ENCODE data around the gene RTL1. TPM values are rescaled to one million over a fixed set of nuclear protein-coding genes. Genes with fewer than 3 reads are reported as not detected.
A peak's percentile ranks its signal among the peaks of the same experiment; 100 is the strongest.

Gene RTL1
- total RNA-seq, 1 experiment from 2014 or later = not detected

- Histone ChIP-seq H4K5ac (ENCODE audit: insufficient read length, low read depth, low read length) (no peak overlapping the region), H3K23ac (ENCODE audit: insufficient read length, low read depth, low read length) (no peak overlapping the region), H4K91ac (ENCODE audit: insufficient read length, low read depth, low read length) (no peak overlapping the region), H2BK20ac (ENCODE audit: low read depth, low read length, poor library complexity, severe bottlenecking) (no peak overlapping the region), H3K4me1 (ENCODE audit: insufficient read depth, low read length) (peaks cover 2% of the 10 kb centered on the region; the same call in 1 of the 2 replicates), H3K18ac (ENCODE audit: insufficient read length, low read depth, low read length) (no peak overlapping the region), H3K79me2 (ENCODE audit: insufficient read depth, low read length) (no peaks in the 10 kb centered on the region), H3K56ac (ENCODE audit: insufficient read length, low read depth, low read length) (no peak overlapping the region), H2AK5ac (ENCODE audit: insufficient read length, low read length) (no peak overlapping the region), H2BK5ac (ENCODE audit: insufficient read length, low read length) (no peak overlapping the region), H3K27me3 (ENCODE audit: insufficient read depth, low read length) (no peaks in the 10 kb centered on the region; the same call in 1 of the 2 replicates), H3K9ac (ENCODE audit: extremely low read depth, insufficient read length, low read length) (no peak overlapping the region), H4K8ac (replicated peaks; ENCODE audit: insufficient read length, low read depth, low read length) (no peak overlapping the region), H3K4me2 (ENCODE audit: insufficient read depth, insufficient read length, low read length) (no peak overlapping the region), H3K23me2 (ENCODE audit: insufficient read length, low read depth, low read length, poor library complexity, severe bottlenecking) (peaks cover 7% of the 10 kb centered on the region), H3K27ac (ENCODE audit: insufficient read length, low read depth, low read length) (no peak overlapping the region), H3K79me1 (ENCODE audit: insufficient read depth, low read depth, low read length, poor library complexity, severe bottlenecking) (no peaks in the 10 kb centered on the region), H4K20me1 (ENCODE audit: control insufficient read depth, insufficient read depth, insufficient read length) (no peaks in the 10 kb centered on the region), H3K9me3 (ENCODE audit: control insufficient read depth, low read depth, low read length) (no peaks in the 10 kb centered on the region), H2BK15ac (ENCODE audit: low read depth, low read length) (no peak overlapping the region), H3K14ac (ENCODE audit: insufficient read depth, low read length) (no peak overlapping the region; the same call in 1 of the 2 replicates), H2BK120ac (ENCODE audit: low read depth, low read length, poor library complexity, severe bottlenecking) (no peak overlapping the region), H3T11ph (ENCODE audit: low read length) (no peak overlapping the region), H2BK12ac (ENCODE audit: insufficient read length, low read depth, low read length) (no peak overlapping the region), H2AFZ (ENCODE audit: low read length) (no peak overlapping the region), H3K4ac (ENCODE audit: low read depth, low read length) (no peak overlapping the region)
- peak; percentile 14 for DNase-seq
- no CpG with 5 or more reads among the region's 11 CpGs for WGBS (ENCODE audit: extremely low coverage, insufficient read length, low lambda C conversion rate)
- peaks cover 32 to 63% of the 10 kb centered on the region in 2 experiments for H3K4me1 Mint-ChIP-seq
- no peak overlapping the region for H3K4me3 Mint-ChIP-seq
- H3K36me3 Mint-ChIP-seq (ENCODE audit: insufficient read depth in 1 of 3, low read depth in 3 of 3) = peaks cover 0 to 7% (median 2%) of the 10 kb centered on the region in 3 experiments; a peak in 4 of 7 replicates
- TF ChIP-seq, protein P1, sequence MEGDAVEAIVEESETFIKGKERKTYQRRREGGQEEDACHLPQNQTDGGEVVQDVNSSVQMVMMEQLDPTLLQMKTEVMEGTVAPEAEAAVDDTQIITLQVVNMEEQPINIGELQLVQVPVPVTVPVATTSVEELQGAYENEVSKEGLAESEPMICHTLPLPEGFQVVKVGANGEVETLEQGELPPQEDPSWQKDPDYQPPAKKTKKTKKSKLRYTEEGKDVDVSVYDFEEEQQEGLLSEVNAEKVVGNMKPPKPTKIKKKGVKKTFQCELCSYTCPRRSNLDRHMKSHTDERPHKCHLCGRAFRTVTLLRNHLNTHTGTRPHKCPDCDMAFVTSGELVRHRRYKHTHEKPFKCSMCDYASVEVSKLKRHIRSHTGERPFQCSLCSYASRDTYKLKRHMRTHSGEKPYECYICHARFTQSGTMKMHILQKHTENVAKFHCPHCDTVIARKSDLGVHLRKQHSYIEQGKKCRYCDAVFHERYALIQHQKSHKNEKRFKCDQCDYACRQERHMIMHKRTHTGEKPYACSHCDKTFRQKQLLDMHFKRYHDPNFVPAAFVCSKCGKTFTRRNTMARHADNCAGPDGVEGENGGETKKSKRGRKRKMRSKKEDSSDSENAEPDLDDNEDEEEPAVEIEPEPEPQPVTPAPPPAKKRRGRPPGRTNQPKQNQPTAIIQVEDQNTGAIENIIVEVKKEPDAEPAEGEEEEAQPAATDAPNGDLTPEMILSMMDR (conservative IDR thresholded peaks at IDR 0.05) = no peak
- peaks cover 39% of the 10 kb centered on the region for H3K27me3 Mint-ChIP-seq (ENCODE audit: low read depth)
- H3K27ac Mint-ChIP-seq = no peak overlapping the region
- peaks cover 3 to 7% of the 10 kb centered on the region in 2 experiments for H3K9me3 Mint-ChIP-seq
These were observed 5.1 kb downstream of the RTL1 start for GRCh38 chr14:100898465-100898864.

All from H9 (cell line).